Stimulated activated CD4-positive, alpha-beta T cell treated with anti-CD3 and anti-CD28 coated beads, Interleukin-2, amount 100 ng/mL, for 4 hours (primary cell): Measurements from ENCODE around the gene CCDC158.
"Not testable (repeated sequence)": the region's sequence is repeated elsewhere in the genome, so short reads cannot be mapped to it uniquely, and the experiment has no call there.

Experiments used
- DNase-seq: peaks from one replicate; pipeline ENCODE4 v3.0.0-alpha.2; 2020; ENCODE audit warnings: low read depth

CCDC158 gene

DNA sequence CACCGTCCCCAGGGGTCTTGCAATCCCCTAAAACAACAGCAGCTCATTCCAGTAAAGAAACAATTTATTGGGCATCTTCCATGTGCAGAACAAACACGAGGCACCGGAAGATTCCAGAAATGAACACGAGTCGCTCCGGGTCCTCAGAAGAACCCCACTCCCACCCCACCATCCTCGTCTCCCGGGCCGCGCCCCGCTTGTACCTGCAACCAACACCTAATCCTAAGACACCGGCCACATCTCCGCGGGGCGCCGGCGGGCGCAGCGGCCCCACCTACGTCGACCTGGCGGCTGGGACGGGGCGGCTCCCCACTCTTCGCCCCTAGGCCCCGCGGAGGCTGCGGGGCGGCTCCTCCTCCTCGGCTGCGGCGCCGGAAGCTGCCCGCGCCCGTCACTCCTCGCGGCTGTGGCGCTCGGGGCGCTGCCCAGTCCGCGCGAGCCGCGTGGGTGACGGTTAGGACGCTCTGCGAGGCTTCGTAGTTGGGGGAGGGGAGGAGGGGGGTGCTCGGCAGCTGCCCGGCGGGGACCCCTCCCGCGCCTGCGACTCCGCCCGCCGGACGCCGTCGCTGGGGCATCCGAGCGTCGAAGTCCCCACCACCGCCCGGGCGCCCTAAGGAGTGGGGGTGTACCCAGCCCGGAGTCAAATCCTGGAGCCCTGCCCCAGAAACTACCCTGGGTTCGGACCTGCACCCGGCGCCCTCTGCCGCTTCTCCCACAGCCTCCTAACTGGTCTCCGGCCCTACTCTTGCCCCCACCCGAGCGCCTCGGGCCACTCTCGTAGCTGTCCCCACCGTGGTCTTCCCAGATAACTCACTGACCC lies at the start of gene CCDC158:
TSS of gene CCDC158 (minus strand) at position 380 of the 820 bp plus-strand sequence. CDS start 17,934 bp downstream, outside the sequence.
- DNase-seq = no peak

DNA sequence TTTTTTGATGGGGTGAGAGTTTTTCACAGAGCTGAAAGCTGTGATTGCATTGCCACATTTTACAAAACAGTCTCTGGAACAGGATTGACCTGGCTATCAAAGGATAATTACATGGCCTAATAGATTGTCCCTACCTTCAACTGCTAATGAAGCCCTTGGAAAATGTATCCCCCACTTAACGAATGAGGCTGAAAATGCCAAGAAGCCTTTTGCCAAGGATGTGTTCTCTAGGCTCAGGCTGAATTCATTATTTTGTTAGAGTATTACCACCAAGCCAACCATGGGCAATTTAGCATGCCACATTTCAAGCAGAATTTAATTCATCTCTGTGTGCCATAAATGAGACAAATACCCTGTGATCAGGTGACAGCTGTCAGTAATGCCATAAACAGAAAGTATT lies 49.6 kb upstream of the CCDC158 start:
- no peak for DNase-seq

- no peak for DNase-seq
These were observed 49.1 kb upstream of the CCDC158 start for GRCh38 chr4:76470064-76470463.

DNA sequence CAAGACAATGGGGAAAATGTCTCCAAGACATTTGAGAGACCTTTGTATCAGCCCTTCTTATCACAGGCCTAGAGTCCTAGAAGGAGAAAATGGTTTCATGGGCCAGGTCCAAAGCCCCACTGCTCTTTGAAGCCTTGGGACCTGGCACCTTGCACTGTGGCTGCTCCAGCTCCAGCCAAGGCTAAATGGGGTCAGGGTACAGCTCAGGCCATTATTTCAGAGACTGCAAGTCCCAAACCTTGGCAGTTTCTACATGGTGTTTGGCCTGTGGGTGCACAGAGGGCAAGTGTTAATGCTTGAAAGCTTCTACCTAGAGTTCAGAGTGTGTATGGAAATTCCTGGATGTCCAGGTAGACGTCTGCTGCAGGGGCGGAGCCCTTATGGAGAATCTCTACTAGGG lies 42.6 kb upstream of the CCDC158 start:
- DNase-seq = no peak

- no peak for DNase-seq
These were observed 38.4 kb upstream of the CCDC158 start for GRCh38 chr4:76459291-76459723.

DNA sequence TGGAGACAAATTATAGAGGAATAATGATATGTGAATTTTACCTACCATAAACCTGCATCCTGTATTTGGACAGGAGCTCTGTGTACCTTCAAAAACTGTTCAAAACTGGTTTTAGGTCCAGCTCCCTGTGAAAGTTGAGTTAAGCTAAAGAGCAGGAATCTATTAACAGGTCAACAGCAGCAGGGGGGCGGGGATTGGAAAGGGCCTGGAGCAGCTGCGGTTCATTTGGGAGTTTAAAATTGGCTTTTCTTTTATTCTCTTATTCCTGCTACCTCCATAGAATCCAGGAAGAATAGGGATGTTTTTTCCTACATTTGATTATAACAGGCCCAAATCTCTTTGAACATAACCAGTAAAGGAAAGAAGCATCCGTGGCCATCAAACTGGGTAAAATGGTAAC lies 37.9 kb upstream of the CCDC158 start:
- DNase-seq = no peak

- DNase-seq = no peak
These were observed 37.4 kb upstream of the CCDC158 start for GRCh38 chr4:76458297-76458696.

- DNase-seq = no peak
These were observed 36.9 kb upstream of the CCDC158 start for GRCh38 chr4:76457885-76458284.

DNA sequence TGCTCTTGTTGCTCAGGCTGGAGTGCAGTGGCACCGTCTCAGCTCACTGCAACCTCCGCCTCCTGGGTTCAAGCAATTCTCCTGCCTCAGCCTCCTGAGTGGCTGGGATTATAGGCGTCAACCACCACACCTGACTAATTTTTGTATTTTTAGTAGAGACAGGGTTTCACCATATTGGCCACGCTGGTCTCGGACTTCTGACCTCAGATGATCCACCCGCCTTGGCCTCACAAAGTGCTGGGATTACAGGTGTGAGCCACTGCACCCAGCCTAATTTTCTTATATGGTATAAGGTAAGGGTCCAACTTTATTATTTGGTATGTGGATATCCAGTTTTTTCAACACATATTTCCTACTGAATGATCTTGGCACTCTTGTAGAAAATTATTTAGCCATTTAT lies 33.1 kb upstream of the CCDC158 start:
- not testable (repeated sequence) for DNase-seq

DNA sequence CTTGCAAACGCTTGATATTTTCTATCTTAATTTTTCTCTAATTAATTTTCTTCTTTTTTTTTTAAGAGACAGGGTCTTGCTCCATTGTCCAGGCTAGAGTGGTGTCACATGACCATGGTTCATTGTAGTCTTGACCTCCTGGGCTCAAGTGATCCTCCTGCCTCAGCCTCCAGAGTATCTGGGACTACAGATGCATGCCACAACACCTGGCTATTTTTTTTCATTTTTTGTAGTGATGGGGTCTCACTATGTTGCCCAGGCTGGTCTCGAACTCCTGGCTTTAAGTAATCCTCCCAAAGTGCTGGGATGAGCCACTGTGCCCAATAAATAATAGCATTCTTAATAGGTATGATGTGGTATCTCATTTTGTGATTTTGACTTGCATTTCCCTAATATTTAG lies 32.3 kb upstream of the CCDC158 start:
- no peak for DNase-seq

DNA sequence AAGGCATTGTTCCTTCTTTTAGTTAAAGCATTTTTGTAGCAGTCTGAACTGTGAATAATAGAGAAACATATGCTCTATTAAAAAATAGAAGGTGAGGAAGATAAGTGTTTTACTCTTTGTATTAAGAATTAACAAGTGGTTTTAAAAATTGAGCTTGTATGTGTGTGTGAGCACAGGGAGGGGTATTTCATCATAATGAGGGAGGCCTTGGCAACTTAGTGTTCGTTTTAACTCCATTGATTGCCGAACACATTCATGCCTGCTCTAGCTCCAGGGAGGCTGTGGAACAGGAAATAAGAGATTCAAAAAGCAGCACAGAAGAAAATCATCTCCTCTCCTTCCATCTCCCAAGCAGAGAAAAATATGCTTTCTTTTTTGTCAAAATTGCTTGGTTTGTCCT lies 28.9 kb upstream of the CCDC158 start:
- no peak for DNase-seq

- no peak for DNase-seq
These were observed 28.4 kb upstream of the CCDC158 start for GRCh38 chr4:76449362-76449767.

DNA sequence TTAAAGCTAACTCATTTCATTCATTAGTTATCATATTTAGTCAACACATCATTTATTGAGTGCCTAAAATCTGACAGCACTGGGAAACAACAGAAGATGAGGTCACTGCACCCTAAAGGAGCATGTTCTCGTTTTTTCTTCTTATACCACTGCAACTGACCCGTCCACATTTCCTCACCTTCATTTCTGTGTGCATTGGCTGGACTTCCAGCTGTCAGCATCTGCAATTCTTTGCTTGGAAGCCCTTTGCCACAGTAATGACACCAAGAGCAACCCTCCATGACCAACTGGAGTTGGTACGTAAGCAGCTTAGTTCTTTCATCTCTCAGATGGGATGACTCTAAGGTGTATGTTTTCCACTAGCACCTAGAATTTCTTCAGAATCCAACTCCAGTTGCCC lies 27.3 kb upstream of the CCDC158 start:
- DNase-seq = no peak

GRCh38 chr4:76447393-76447851 lies 26.5 kb upstream of the CCDC158 start:
- DNase-seq = no peak

- DNase-seq = no peak
These were observed 25.0 kb upstream of the CCDC158 start for GRCh38 chr4:76445911-76446310.

DNA sequence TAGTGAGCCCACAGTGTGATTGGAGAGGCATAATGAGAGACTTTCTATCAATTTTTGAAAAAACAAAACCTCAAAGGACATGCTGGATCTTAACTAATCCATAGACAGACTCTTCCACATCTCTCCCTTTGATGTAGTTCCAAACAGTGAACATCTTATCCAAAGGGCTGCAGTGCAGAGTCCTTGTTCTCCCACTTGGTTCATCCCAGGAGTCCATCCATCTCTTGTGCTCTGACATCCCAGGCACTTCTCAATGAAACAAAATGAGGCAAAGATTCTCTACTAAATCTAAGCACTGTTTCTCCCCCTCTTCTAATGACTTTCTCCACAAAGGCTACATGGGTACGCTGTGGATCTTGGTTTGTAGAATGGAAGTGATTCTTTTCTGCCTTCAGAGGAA lies 22.4 kb upstream of the CCDC158 start:
- no peak for DNase-seq

DNA sequence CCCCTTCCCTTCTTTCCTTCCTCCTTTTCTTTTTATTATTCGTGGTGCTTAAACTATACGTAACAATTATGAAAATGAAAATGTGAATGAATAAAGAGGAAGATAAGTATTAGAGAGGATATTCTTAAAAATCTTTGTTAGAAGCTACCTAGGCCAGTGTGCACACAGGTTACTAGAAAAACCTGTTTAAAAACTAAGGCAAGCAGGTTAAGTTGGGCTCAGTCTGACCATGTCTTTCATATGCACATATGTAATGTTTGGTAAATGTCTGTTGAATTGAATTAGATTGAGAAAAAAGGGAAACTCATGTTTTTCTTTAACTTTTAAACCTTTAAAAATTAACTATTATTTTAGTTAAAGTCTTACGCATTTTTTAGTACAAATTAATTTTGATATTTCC lies 21.9 kb upstream of the CCDC158 start:
- no peak for DNase-seq

DNA sequence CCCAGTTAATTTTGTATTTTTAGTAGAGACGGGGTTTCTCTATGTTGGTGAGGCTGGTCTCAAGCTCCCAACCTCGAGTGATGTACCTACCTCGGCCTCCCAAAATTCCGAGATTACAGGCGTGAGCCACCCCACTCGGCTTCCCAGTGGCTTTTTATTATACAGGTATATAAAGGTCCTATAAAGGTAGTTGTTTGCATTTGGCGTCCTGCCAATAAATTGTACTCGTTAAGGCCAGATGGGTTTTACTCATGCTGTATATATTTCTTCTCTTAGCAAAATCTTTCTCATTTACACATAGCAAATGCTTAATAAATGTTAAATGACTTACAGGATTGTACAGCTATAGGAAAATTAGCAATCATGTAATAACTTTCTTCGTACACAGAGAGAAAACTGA lies 20.9 kb upstream of the CCDC158 start:
- DNase-seq = no peak

DNA sequence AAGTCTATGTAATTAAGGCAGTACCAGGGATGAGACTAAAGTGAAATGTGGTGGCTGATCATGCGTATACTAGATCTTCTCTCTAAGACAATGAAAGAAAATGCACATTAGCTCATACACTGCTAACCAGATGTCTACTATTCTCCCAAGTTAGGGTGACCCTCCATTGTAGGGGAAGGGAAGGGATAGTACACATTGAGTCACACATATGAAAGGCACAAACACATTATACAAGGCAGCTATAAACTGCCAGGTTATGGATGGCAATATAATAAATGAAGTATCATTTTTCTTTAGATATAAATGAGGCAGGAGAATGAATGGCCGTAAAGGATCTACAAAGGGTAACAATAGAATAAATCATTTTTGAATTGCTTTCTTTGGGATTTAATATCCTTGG lies 18.6 kb upstream of the CCDC158 start:
- no peak for DNase-seq

GRCh38 chr4:76435528-76436319 lies 14.8 kb upstream of the CCDC158 start:
- no peak for DNase-seq

GRCh38 chr4:76434901-76435527 lies 14.1 kb upstream of the CCDC158 start, which contains the start of gene SHROOM3:
Gene SHROOM3, plus strand, starts transcription at chr4:76435229. Its CDS starts 824 bp downstream, at chr4:76436053.
- no peak for DNase-seq

GRCh38 chr4:76430519-76431388 lies 9.8 kb upstream of the CCDC158 start:
- no peak for DNase-seq
